SH-SY5Y (cell line): Measurements from ENCODE around the gene PLA2G7.

ENCODE experiments used
- GATA2 ChIP-seq: IDR thresholded peaks from 2 replicates; pipeline ENCODE4 v1.6.1; 2011; ENCODE audit warnings: mild to moderate bottlenecking, low read depth, low read length
- GATA3 ChIP-seq: IDR thresholded peaks from 2 replicates; pipeline ENCODE4 v1.6.1; 2011; ENCODE audit warnings: low read depth, mild to moderate bottlenecking, low read length, moderate library complexity

Gene PLA2G7

GRCh38 chr6:46734867-46735719, at the start of gene PLA2G7:
Gene PLA2G7 (minus strand): TSS chr6:46735375. CDS start chr6:46722891, 12,484 bp downstream.
- no peak for TF ChIP-seq GATA3
- TF ChIP-seq GATA2, result no peak

- no peak for TF ChIP-seq GATA3
- TF ChIP-seq GATA2, result no peak
These were observed 49.4 kb upstream of the PLA2G7 start for GRCh38 chr6:46784535-46784934.

GRCh38 chr6:46781478-46782378, 46.6 kb upstream of the PLA2G7 start:
- TF ChIP-seq GATA3 (no peak), GATA2 (no peak)

- TF ChIP-seq GATA3 (no peak), GATA2 (no peak)
These were observed 42.5 kb upstream of the PLA2G7 start for GRCh38 chr6:46777476-46778346.

- TF ChIP-seq GATA2 (no peak), GATA3 (no peak)
These were observed 41.0 kb upstream of the PLA2G7 start for GRCh38 chr6:46776070-46776712.

GRCh38 chr6:46773201-46773855, 38.2 kb upstream of the PLA2G7 start:
- TF ChIP-seq GATA2 (no peak), GATA3 (no peak)

GRCh38 chr6:46772762-46773161, 37.6 kb upstream of the PLA2G7 start:
- TF ChIP-seq GATA2, result no peak
- TF ChIP-seq GATA3, result no peak

GRCh38 chr6:46772016-46772415, 36.8 kb upstream of the PLA2G7 start:
- TF ChIP-seq GATA3 (no peak), GATA2 (no peak)

- no peak for TF ChIP-seq GATA3
- no peak for TF ChIP-seq GATA2
These were observed 29.8 kb upstream of the PLA2G7 start for GRCh38 chr6:46764961-46765360.

GRCh38 chr6:46763466-46763865, 28.3 kb upstream of the PLA2G7 start:
- no peak for TF ChIP-seq GATA2
- no peak for TF ChIP-seq GATA3

GRCh38 chr6:46760925-46761324, 25.8 kb upstream of the PLA2G7 start:
- TF ChIP-seq GATA2 (no peak), GATA3 (no peak)

GRCh38 chr6:46758960-46759753, 24.0 kb upstream of the PLA2G7 start:
- TF ChIP-seq GATA2 (no peak), GATA3 (no peak)
